Breast epithelium (tissue), 4 donors: Measurements from ENCODE around the gene NECTIN2. TPM values are rescaled to one million over a fixed set of nuclear protein-coding genes. Genes with fewer than 3 reads are reported as not detected.
A peak's percentile ranks its signal among the peaks of the same experiment; 100 is the strongest.

ENCODE experiments used
- DNase-seq, 2 donors: peaks; one replicate each; pipeline ENCODE4 v3.0.0-alpha.2; 2019; ENCODE audit warnings: low spot score in 2 of 2
- H3K27ac ChIP-seq, 2 donors: fragments of 200-600 bp; sonication (generic) in 1 of 2; one replicate each; pipeline ENCODE4 v1.5.1; 2016 to 2019; ENCODE audit warnings: mild to moderate bottlenecking in 1 of 2
- H3K27me3 ChIP-seq, 2 donors: fragments of 200-600 bp; sonication (generic) in 1 of 2; one replicate each; pipeline versions ENCODE4 v1.5.1 to v1.6.0; 2017 to 2019; ENCODE audit warnings: control low read depth in 1 of 2, mild to moderate bottlenecking in 1 of 2
- H3K36me3 ChIP-seq: fragments of 200-600 bp; one replicate; pipeline ENCODE4 v1.5.1; 2019
- H3K4me1 ChIP-seq, 2 donors: fragments of 200-600 bp; sonication (generic); one replicate each; pipeline ENCODE4 v1.5.1; 2016 to 2019; ENCODE audit warnings: control low read depth in 1 of 2
- H3K4me3 ChIP-seq, 3 donors: fragments of 200-600 bp; sonication (generic); 1 replicate in 2 of 3; 2 replicates in 1 of 3; pipeline ENCODE4 v1.5.1; 2016 to 2019; ENCODE audit warnings: mild to moderate bottlenecking in 3 of 3, moderate library complexity in 2 of 3
- H3K9me3 ChIP-seq, 2 donors: fragments of 200-600 bp; sonication (generic) in 1 of 2; one replicate each; pipeline ENCODE4 v1.5.1; 2016 to 2019; ENCODE audit warnings: control low read depth in 1 of 2
- CTCF ChIP-seq, 3 donors: fragments of 450-650 bp; IDR thresholded peaks; one replicate each; pipeline ENCODE4 v1.5.1; 2016 to 2017; ENCODE audit warnings: antibody characterized with exemption in 3 of 3, mild to moderate bottlenecking in 3 of 3, moderate library complexity in 3 of 3
- POLR2A ChIP-seq: fragments of 450-650 bp; IDR thresholded peaks from one replicate; pipeline ENCODE4 v1.6.1; 2016; ENCODE audit warnings: antibody characterized with exemption, mild to moderate bottlenecking, moderate library complexity
- POLR2AphosphoS5 ChIP-seq, 3 donors: sonication (generic); formaldehyde crosslinking; IDR thresholded peaks; one replicate each; pipeline ENCODE4 v1.6.1; 2017; ENCODE audit warnings: antibody characterized with exemption in 3 of 3
- intact Hi-C: fragments of 100-400 bp; cut with DNase I; formaldehyde crosslinking; loops from one replicate; pipeline ENCODE4 v1.15.1; 2023; ENCODE audit warnings: low total_unique reads
- total RNA-seq, 3 donors: library from RNA; depleted of rRNA; stranded (reverse); fragments of >200 nt; gene quantifications; one replicate each; pipeline ENCODE4 v1.1.0, GENCODE V29; 2016

NECTIN2 gene
- total RNA-seq, 3 donors from 2014 or later = 28.0 to 114 (median 86.6) TPM

- Histone ChIP-seq H3K9me3 (no peaks in the 10 kb centered on the region), H3K4me1 (peaks cover 6 to 7% of the 10 kb centered on the region in 2 donors), H3K4me3 (no peak overlapping the region), H3K27me3 (no peaks in the 10 kb centered on the region), H3K36me3 (no peaks in the 10 kb centered on the region), H3K27ac (no peak overlapping the region)
- intact Hi-C loops = no loop called here
- TF ChIP-seq CTCF (IDR thresholded peaks at IDR 0.05) = no peak
- TF ChIP-seq POLR2A = no peak
- no peak for TF ChIP-seq POLR2AphosphoS5 (IDR thresholded peaks at IDR 0.05)
- DNase-seq = no peak
Observed at GRCh38 chr19:44840811-44841210, 5.3 kb upstream of the NECTIN2 start.

GRCh38 chr19:44841231-44841630 lies 4.9 kb upstream of the NECTIN2 start:
- TF ChIP-seq CTCF (IDR thresholded peaks at IDR 0.05) = no peak
- Histone ChIP-seq H3K9me3 (no peaks in the 10 kb centered on the region), H3K36me3 (no peaks in the 10 kb centered on the region), H3K27ac (no peak overlapping the region), H3K4me1 (peaks cover 6 to 7% of the 10 kb centered on the region in 2 donors), H3K27me3 (no peaks in the 10 kb centered on the region), H3K4me3 (no peak overlapping the region)
- DNase-seq = no peak
- intact Hi-C loops = no loop called here

GRCh38 chr19:44845286-44845611 lies 848 bp upstream of the NECTIN2 start:
- Histone ChIP-seq H3K27me3 (no peaks in the 10 kb centered on the region), H3K4me1 (peaks cover 6 to 7% of the 10 kb centered on the region in 2 donors), H3K27ac (peak overlapping the region; percentile 93 to 100), H3K36me3 (no peaks in the 10 kb centered on the region), H3K4me3 (peak overlapping the region; percentile 96 to 100 (median 99)), H3K9me3 (no peaks in the 10 kb centered on the region)
- no peak for DNase-seq
- TF ChIP-seq POLR2A = no peak
- TF ChIP-seq CTCF (IDR thresholded peaks at IDR 0.05) = no peak
- TF ChIP-seq POLR2AphosphoS5 (IDR thresholded peaks at IDR 0.05) = no peak
- intact Hi-C loops = no loop called here

- Histone ChIP-seq H3K4me1 (peaks cover 7 to 11% of the 10 kb centered on the region in 2 donors), H3K27me3 (no peaks in the 10 kb centered on the region), H3K27ac (peak overlapping the region; percentile 100), H3K9me3 (no peaks in the 10 kb centered on the region), H3K36me3 (no peaks in the 10 kb centered on the region), H3K4me3 (peak overlapping the region; percentile 96 to 100 (median 99))
- DNase-seq = peak in 1 of 2 donors; percentile 50
- intact Hi-C loops = no loop called here
- TF ChIP-seq POLR2A (no peak), CTCF (IDR thresholded peaks at IDR 0.05) (no peak), POLR2AphosphoS5 (IDR thresholded peaks at IDR 0.05) (no peak)
Observed at GRCh38 chr19:44846455-44847143, 502 bp downstream of the NECTIN2 start.

GRCh38 chr19:44847144-44848035 lies 1.3 kb downstream of the NECTIN2 start:
- intact Hi-C loops = no loop called here
- peak; percentile 88 to 89 for DNase-seq
- Histone ChIP-seq H3K27me3 (no peaks in the 10 kb centered on the region), H3K4me3 (peak overlapping the region; percentile 96 to 100 (median 99)), H3K27ac (peak overlapping the region; percentile 100), H3K4me1 (peaks cover 7 to 11% of the 10 kb centered on the region in 2 donors), H3K36me3 (no peaks in the 10 kb centered on the region), H3K9me3 (no peaks in the 10 kb centered on the region)
- peak; percentile 38 to 86 (median 45) for TF ChIP-seq POLR2AphosphoS5 (IDR thresholded peaks at IDR 0.05)
- peak; percentile 59 for TF ChIP-seq POLR2A
- TF ChIP-seq CTCF (IDR thresholded peaks at IDR 0.05) = no peak
